AG09309 (cell line): Measurements from ENCODE around the gene ZNF212.

Source experiments
- DNase-seq: peaks from one replicate; pipeline ENCODE4 v3.0.0-alpha.2; 2010; ENCODE audit warnings: low read depth
- H3K4me3 ChIP-seq: 2 replicates; pipeline ENCODE4 v1.5.1; 2011; ENCODE audit warnings: mild to moderate bottlenecking, low read depth, low read length, moderate library complexity; ENCODE audit not compliant: control insufficient read depth
- TF ChIP-seq, protein P1 (sequence below): IDR thresholded peaks from 2 replicates; pipeline ENCODE4 v1.5.1; 2011; ENCODE audit warnings: mild to moderate bottlenecking, low read depth, low read length, inconsistent platforms; ENCODE audit not compliant: insufficient read depth, control insufficient read depth; ENCODE audit errors: missing control alignments

Gene ZNF212

DNA sequence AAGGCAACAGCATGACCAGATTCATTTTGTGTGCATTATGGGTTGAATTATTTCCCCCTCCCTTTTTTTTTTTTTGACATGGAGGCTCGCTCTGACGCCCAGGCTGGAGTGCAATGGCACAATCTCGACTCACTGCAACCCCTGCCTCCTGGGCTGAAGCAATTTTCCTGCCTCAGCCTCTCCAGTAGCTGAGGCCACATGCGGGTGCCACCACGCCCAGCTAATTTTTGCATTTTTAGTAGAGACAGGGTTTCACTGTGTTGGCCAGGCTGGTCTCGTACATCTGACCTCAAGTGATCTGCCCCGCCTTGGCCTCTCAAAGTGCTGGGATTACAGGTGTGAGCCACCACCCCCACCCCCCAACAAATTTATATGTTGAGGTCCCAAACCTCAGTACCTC, 64.6 kb downstream of the ZNF212 start:
- TF ChIP-seq, protein P1, sequence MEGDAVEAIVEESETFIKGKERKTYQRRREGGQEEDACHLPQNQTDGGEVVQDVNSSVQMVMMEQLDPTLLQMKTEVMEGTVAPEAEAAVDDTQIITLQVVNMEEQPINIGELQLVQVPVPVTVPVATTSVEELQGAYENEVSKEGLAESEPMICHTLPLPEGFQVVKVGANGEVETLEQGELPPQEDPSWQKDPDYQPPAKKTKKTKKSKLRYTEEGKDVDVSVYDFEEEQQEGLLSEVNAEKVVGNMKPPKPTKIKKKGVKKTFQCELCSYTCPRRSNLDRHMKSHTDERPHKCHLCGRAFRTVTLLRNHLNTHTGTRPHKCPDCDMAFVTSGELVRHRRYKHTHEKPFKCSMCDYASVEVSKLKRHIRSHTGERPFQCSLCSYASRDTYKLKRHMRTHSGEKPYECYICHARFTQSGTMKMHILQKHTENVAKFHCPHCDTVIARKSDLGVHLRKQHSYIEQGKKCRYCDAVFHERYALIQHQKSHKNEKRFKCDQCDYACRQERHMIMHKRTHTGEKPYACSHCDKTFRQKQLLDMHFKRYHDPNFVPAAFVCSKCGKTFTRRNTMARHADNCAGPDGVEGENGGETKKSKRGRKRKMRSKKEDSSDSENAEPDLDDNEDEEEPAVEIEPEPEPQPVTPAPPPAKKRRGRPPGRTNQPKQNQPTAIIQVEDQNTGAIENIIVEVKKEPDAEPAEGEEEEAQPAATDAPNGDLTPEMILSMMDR, result no peak
- no peak overlapping the region for H3K4me3 ChIP-seq
- DNase-seq, result no peak
